RWPE1 (cell line): ENCODE measurements around the gene KIT.

Source experiments
- CTCF ChIA-PET: fragments of 350-600 bp; sonication (Branson Sonifier 250); formaldehyde crosslinking; extraction: SDS; loops from one replicate; lab custom pipeline; 2021; lab: Yijun Ruan, JAX
- POLR2A ChIA-PET: fragments of 400-600 bp; formaldehyde crosslinking; extraction: SDS; loops from one replicate; lab custom pipeline; 2020; ENCODE audit warnings: antibody characterized with exemption; ENCODE audit not compliant: low non-redundant PET; lab: Yijun Ruan, JAX
- DNase-seq: peaks from one replicate; pipeline ENCODE4 v3.0.0; 2012; ENCODE audit warnings: low spot score
- H3K27ac ChIP-seq: fragments of 450-650 bp; 2 replicates; pipeline ENCODE4 v1.5.1; 2017
- TF ChIP-seq, protein P1 (sequence below): fragments of 450-650 bp; conservative IDR thresholded peaks from 2 replicates; pipeline ENCODE4 v1.5.1; 2017; ENCODE audit warnings: low read depth, mild to moderate bottlenecking

The KIT gene

DNA sequence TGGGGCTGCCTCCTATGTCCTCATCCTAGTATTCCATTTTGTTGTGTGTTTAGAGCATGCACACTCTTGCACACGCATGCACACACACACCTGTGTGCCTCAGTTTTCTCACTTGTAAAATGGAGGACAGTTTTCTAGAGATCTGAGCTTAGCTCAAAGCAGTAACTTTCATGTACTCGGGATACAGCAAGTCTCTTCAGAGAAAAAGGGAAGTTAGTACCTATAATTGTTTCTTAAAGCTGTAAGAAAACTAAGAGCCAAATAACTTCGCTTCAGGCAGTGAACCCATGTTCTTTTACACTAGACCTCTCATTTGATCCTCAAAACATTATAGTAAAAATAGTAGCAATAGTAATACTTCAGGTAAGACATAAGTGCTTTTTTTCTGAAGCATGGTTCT is 49.6 kb downstream of the KIT start:
- ChIA-PET CTCF (no interaction called here), POLR2A (no interaction called here)
- DNase-seq, result no peak
- no peak overlapping the region for H3K27ac ChIP-seq
- TF ChIP-seq, protein P1, sequence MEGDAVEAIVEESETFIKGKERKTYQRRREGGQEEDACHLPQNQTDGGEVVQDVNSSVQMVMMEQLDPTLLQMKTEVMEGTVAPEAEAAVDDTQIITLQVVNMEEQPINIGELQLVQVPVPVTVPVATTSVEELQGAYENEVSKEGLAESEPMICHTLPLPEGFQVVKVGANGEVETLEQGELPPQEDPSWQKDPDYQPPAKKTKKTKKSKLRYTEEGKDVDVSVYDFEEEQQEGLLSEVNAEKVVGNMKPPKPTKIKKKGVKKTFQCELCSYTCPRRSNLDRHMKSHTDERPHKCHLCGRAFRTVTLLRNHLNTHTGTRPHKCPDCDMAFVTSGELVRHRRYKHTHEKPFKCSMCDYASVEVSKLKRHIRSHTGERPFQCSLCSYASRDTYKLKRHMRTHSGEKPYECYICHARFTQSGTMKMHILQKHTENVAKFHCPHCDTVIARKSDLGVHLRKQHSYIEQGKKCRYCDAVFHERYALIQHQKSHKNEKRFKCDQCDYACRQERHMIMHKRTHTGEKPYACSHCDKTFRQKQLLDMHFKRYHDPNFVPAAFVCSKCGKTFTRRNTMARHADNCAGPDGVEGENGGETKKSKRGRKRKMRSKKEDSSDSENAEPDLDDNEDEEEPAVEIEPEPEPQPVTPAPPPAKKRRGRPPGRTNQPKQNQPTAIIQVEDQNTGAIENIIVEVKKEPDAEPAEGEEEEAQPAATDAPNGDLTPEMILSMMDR, result no peak

DNA sequence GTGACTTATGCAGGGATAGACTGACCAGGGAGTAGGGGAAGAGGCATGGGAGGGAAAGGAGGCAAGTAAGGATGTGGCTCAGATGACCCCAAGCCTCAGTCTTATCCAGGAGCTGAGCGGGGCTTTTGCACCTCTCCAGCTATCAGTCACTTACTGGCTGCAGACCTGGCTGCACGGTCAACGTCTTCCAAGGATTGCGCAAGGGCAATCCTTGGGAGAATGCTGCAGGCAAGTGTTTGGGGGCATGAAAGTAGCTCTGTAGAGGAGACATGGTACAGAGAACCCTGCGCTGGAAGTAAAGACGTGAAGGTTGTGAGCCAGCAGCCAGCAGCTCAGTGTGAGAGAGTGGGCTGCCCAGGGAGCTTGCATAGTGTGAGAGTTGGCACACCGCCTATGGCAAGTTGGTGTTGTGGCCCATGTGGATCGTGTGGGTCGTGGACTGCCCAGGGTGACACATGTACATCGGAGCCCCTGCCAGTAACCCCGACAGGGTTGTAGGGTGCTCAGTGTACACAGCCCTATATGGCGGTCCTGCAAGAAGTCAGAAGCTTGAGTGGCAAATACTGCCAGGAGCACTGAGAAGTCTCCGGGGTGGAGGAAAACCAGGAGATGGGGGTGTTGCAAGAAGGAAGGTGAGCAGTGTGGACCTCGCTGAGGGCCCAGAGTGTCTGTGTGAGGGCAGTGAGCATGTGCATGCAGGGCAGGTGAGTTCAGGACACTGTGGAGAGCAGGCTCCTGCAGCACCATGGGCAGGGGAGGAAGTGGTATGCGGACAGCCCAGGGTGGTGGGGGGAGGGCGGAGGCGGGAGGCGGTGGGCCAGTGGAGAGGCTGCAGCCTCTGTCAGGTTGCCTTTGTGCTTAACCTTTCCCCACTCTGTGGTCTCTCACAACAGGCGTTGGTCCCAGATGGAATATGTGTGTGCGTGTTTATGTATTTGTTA is 50.9 kb downstream of the KIT start:
- no peak overlapping the region for H3K27ac ChIP-seq
- TF ChIP-seq, protein P1, result no peak
- POLR2A ChIA-PET, result no interaction called here
- no peak for DNase-seq
- CTCF ChIA-PET, result no interaction called here

DNA sequence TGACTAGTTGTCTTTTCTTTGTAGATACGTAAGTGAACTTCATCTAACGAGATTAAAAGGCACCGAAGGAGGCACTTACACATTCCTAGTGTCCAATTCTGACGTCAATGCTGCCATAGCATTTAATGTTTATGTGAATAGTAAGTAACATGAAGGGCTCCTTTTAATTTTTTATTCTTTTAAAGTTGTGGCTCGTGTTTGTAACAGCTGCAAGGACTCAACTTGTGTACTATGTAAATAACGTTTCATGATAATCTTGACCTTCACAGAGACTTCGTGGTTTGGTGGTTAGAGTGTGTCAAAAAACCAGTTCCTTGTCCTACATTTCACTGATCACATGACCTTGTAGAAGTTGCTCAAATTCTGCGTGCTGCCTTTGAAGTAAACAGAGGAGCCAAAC is 51.6 kb downstream of the KIT start:
- no peak overlapping the region for H3K27ac ChIP-seq
- TF ChIP-seq, protein P1, result no peak
- ChIA-PET POLR2A (no interaction called here), CTCF (no interaction called here)
- DNase-seq, result no peak

DNA sequence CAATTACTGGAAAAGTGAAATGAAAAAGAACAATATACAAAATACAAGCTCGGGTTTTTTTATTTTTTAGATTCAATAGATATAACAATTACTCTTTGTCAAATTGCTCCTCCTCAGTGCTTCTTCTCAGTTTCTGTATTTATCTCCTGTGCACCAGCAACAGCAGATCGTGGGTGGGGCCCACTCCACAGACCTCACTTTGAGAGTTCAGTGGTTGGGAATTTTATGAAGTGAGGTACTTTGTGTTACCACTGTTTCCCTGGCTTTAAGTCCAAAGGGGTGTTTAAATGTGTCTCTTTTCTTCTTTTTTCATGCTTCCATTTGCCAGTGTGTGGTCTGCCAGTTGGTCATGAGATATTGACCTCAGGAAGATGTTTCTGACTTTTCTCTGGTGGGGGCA is 54.4 kb downstream of the KIT start:
- no peak overlapping the region for H3K27ac ChIP-seq
- ChIA-PET CTCF (interaction anchor here (0.6 kb wide), 1 partner anchor 49 kb away, joined by 3 read pairs; no protein-coding TSS in a partner anchor), POLR2A (no interaction called here)
- TF ChIP-seq, protein P1, result no peak
- no peak for DNase-seq

DNA sequence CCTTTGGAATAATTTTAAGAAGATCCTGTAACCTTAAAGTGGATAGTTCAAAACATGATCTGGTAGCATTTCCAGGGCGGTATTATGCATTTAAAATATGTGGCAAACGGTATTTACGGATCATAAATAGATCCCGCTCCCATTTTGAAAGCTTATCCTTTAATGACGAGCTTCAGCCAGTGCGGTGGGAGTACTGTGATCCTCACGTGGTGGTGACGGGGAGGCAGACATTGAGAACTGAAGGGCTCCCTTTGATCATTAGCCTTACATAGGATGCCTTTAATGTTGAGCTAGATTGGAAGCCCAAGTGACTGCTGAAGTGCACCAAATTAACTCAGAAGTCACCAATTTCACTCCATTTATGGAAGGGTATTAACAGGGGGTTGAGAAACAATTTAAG is 56.9 kb downstream of the KIT start:
- ChIA-PET POLR2A (interaction anchor here (0.6 kb wide), 1 partner anchor 10 kb away, joined by 3 read pairs; no protein-coding TSS in a partner anchor), CTCF (no interaction called here)
- DNase-seq, result no peak
- H3K27ac ChIP-seq, result no peak overlapping the region
- TF ChIP-seq, protein P1, result no peak

DNA sequence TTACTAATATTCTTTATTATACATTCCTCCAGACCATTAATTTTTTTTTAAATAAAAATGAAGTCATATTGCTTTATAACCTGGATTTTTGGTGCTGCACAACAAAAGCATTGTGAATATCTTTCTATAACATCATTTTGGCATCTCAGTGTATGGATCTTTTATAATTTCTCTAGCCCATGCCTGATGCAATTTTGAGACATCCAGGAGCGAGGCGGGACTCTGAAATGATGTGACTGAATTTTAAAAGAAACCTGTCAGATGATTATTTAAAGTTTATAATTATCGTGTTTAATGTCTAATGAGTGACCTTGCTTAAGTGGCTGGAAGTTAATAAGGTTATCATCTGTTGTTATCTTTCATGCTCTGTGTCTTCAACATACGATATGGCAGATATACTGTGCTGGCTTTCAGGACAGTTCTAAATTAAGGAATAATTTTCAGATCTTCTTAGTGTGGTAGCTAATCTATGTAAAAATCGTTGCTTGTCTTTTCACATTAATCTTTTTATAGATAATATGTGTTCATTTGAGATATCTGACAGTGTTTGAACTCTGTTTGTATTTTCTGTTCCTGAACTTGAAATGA is 58.8 kb downstream of the KIT start:
- POLR2A ChIA-PET, result no interaction called here
- no peak for DNase-seq

More for the DNA sequence above, 58.8 kb downstream of the KIT start:
- TF ChIP-seq, protein P1, result no peak
- CTCF ChIA-PET, result no interaction called here
- no peak overlapping the region for H3K27ac ChIP-seq
